Neural cell (in vitro differentiated cells): ENCODE results near the gene NISCH.

Experiments
- EP300 ChIP-seq: fragments of 450-650 bp; conservative IDR thresholded peaks from 2 replicates; pipeline ENCODE4 v1.6.1; 2014; ENCODE audit warnings: antibody characterized with exemption, mild to moderate bottlenecking, moderate library complexity; ENCODE audit not compliant: poor library complexity, severe bottlenecking
- TF ChIP-seq, protein P1 (sequence below): fragments of 450-650 bp; IDR thresholded peaks from 2 replicates; pipeline ENCODE4 v1.5.1; 2014; ENCODE audit warnings: antibody characterized with exemption, mild to moderate bottlenecking, moderate library complexity; ENCODE audit not compliant: poor library complexity, severe bottlenecking

DNA sequence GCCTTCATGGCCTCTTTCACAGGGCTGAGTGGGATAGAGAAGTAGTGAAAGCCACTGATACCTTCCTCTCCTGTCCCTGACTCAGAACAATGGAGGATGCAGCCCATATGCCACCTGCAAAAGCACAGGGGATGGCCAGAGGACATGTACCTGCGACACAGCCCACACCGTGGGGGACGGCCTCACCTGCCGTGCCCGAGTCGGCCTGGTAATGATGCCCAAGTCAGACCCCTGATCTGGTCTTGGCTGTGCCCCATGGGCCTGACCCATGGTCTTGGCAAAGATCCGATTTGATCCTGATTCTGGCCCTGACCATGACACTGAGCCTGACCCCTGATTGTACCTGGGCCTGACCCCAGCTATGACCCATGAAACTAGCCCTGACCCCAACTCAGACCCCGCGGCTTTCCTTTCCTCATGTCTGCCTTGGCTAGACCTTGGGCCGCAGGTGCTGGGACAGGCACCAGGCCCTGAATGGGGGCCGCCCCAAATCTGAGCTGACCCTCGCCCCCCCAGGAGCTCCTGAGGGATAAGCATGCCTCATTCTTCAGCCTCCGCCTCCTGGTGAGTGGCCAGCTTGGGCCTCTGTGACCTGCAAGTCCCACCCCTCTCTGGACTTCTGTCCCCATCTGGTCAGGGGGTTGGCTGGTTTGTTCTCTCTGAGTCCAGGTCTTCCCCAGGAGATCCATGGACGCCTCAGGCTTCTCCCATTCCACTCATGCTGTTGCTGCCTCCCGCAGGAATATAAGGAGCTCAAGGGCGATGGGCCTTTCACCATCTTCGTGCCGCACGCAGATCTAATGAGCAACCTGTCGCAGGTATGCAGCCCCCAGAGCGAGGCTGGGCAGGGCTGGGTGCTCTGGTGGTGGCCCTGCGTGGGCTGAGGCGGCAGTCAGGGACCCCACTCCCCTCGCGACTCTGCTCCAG, 62.7 kb downstream of the NISCH start:
- TF ChIP-seq EP300 = no peak
- TF ChIP-seq, protein P1, sequence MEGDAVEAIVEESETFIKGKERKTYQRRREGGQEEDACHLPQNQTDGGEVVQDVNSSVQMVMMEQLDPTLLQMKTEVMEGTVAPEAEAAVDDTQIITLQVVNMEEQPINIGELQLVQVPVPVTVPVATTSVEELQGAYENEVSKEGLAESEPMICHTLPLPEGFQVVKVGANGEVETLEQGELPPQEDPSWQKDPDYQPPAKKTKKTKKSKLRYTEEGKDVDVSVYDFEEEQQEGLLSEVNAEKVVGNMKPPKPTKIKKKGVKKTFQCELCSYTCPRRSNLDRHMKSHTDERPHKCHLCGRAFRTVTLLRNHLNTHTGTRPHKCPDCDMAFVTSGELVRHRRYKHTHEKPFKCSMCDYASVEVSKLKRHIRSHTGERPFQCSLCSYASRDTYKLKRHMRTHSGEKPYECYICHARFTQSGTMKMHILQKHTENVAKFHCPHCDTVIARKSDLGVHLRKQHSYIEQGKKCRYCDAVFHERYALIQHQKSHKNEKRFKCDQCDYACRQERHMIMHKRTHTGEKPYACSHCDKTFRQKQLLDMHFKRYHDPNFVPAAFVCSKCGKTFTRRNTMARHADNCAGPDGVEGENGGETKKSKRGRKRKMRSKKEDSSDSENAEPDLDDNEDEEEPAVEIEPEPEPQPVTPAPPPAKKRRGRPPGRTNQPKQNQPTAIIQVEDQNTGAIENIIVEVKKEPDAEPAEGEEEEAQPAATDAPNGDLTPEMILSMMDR = no peak
